NCI-H69 (cell line): Measurements from ENCODE around the gene PIGC.

Experiments
- DNase-seq: peaks from one replicate; lab custom pipeline; 2025; lab: John Stamatoyannopoulos, UW

Gene PIGC

DNA sequence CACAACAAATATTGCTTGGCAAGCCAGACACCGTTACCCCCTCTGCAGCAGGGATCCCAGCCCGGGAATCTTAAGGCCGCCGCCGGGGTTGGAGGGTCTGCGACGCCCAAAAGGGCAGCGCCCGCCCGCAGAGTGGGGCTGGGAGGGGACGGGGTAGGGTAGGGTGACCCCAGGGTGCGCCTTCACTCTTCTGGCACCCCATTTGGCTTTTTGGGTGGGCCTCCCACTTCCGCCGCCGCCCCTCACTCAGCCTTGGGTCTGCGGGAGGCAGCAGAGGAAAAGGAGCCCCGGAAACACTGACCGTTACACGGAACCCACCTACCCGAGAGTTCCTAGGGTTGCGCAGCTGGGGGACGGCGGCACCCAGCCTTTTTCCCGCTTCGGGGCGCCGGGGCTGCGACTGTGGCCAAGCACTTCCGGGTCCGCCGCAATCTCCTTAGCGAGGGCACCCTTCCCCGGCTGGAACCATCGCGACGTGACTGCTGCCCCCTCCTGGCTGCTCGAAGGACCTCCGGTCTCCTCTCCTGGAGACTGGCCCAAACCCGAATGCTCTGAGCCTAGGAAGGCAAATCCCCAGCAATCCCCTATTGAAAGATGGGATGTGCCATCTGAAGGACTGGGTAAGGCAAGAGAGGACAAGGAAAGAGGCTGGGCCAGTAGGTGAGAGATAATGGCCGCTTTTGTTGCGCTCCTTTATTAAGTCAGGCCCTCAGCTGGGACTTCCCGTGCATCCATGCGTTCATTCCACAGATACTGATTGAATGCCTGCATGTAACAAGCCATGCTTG, at the start of gene PIGC:
Gene PIGC, minus strand, starts transcription at position 404 of the 788 bp plus-strand sequence. CDS start 1,447 bp downstream, outside the sequence.
- DNase-seq, result peak; percentile 93

DNA sequence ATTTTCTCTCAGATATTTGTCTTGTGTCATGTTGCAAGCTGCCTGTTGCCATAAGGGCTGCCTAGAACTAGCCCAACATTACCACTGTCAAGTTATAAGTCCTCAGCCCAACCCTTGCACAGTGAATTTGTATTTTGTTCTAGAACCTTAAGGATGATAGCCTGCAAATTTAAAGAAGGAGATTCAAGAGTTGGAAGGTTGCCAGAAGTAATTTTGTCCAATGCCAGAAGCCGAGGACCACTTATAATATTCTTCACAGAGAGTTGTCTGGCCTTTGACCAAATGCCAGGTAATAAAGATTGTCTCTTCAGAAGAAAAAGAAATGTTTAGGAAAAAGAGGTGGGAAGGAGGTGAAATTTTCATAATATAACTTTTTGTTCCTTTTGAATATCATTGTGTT, 48.6 kb upstream of the PIGC start:
- no peak for DNase-seq

GRCh38 chr1:172489847-172490246, 46.0 kb upstream of the PIGC start:
- no peak for DNase-seq

DNA sequence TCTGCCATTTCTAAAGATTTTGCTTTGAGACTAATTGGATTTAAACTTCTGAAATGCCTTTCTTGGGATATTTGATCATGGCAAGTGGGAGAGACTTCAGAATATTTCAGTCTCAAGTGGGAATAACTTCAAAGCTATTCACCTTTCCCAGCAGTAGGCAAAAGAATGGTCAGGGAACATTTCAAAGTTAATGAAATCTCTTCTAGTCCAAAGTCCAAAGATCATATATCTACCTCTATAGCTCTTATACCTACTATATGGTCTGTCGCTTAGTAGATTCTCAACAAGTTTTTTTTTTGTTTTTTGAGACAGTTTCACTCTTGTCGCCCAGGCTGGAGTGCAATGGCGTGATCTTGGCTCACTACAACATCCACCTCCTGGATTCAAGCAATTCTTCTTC, 44.5 kb upstream of the PIGC start:
- DNase-seq, result no peak

DNA sequence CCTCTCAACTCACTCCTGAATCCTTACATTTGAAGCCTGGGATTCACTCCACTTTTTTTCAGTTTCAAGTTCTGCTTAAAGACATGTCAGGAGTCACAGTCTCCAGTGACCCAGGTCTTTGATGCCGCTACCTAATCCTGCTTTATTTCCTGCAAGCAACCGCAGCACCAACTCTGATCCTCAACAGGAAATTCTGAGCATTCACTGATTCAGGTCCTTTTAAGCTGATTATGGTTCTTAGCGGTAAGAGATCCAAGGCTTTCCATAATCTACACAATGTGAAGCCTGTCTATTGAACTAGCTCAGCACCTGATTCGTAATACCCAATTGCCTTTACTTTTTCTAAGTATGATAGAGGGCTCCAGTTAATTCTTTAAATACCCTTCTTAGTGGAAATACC, 43.7 kb upstream of the PIGC start:
- DNase-seq, result no peak

- DNase-seq, result no peak
These were observed 43.1 kb upstream of the PIGC start for GRCh38 chr1:172486805-172487454.

GRCh38 chr1:172485626-172486025, 41.8 kb upstream of the PIGC start:
- no peak for DNase-seq

DNA sequence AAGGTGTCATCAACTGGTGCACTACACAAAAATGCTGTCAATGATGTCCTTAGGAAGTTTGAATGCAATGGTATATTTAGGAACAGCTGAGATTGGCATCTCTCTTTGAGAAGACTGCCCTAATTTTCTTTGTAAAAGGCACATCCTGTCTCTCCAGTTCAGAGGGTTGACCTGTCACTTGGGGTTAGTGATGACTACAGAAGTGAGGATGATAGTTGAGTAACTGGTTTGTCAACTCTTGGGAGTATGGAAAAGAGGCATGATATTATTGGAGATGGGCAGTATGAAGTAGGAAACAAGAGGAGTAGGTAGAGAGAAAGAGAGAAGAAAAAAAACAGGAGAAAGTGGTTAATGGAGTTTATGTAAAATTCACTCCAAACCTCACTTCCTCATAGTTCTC, 40.4 kb upstream of the PIGC start:
- no peak for DNase-seq

DNA sequence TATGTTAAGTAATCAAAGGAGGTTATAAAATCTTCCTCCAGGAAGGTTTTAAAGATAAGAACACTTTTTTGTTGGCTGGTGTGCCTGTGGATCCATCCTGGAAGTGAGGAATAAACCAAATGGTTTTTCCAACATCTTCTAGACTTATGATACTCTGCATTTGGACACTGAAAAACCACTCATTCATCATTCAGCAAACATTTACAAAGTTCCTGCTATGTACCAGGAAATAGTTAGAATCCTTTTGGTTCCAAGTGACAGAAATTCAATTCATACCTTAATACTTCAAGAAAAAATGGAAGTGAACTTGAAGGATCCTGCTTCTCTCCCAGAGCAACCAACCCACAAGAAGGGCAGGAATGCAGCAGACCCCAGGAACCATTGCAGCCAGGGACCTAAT, 39.6 kb upstream of the PIGC start:
- no peak for DNase-seq

DNA sequence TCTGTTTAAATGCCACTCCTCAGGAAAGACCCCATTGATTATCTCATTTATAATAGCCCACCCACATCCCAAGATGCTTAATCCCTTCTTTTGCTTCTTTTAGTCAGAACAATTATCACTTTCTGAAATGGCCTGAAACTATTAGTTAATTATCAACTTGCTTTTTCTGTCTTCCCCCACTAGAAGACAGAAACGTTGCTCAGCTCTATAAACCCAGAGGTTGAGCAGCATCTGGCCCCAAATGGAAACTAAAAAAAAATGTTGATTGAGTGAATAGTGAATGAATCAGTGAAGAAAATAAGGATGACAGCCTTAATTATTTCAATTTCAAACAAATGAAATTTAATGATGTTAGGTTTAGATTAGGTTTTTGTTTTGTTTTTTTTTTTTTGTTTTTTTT, 38.2 kb upstream of the PIGC start:
- DNase-seq, result no peak

GRCh38 chr1:172480431-172480830, 36.6 kb upstream of the PIGC start:
- DNase-seq, result no peak

DNA sequence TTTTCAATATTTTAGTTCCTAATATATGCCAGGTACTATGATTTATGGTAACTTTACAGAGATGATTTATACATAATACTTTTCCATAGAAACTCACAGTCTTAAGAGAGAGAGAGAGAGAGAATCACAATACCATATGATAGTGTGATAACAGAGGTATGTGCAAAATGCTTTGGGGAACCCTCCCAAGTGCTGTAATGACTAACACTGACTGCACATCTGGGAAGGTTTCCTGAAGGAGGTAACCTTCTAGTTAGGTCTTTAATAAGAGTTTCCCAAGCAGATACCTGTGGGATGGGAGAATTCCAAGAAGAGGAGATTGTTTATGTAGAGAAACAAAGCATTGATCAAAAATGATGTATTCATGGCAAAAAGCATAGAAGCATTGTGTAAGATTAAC, 34.6 kb upstream of the PIGC start:
- no peak for DNase-seq

DNA sequence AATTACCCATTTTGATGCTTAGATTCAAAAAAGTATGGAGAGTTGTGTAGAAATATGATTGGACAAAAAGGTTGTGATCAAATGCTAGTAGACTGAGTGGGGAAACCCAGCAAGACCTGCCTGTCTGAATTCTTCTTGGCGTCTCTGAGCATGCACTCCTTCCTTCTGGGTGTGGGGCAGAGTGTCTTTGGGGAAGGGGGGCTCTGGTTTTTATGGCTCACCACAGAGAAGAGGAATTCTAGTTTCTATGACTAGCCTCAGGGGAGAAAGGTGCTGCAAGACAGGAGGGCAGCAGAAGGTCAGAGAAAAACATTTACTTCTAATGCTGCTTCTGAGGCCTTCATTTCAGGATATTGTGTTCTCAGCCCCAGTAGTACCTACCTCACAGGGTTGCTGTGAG, 33.9 kb upstream of the PIGC start:
- DNase-seq, result no peak

GRCh38 chr1:172477216-172477615, 33.3 kb upstream of the PIGC start:
- no peak for DNase-seq

GRCh38 chr1:172476218-172476811, 32.4 kb upstream of the PIGC start:
- no peak for DNase-seq

- DNase-seq, result no peak
These were observed 30.0 kb upstream of the PIGC start for GRCh38 chr1:172473842-172474241.

GRCh38 chr1:172473302-172473701, 29.4 kb upstream of the PIGC start:
- DNase-seq, result no peak

- DNase-seq, result no peak
These were observed 28.6 kb upstream of the PIGC start for GRCh38 chr1:172472495-172472894.

GRCh38 chr1:172471666-172472065, 27.8 kb upstream of the PIGC start:
- no peak for DNase-seq

DNA sequence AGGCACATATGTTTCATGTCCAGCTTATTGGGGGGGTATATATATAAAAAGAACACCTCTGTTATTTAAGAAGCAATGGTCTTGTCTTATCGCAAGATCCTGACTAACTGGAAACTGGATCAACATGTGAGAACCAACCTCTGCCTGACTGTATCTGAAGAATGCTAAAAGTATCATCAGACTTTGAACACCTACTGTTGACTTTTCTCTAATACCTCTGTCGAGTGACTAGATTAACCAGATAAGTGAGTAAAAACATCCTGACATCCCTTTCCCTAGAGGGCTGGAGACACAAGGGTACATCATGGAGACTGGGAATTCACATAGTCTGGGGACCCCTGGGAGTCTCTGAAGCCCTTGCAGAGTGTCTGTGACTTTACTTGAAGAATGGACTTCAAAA, 26.3 kb upstream of the PIGC start:
- DNase-seq, result no peak

DNA sequence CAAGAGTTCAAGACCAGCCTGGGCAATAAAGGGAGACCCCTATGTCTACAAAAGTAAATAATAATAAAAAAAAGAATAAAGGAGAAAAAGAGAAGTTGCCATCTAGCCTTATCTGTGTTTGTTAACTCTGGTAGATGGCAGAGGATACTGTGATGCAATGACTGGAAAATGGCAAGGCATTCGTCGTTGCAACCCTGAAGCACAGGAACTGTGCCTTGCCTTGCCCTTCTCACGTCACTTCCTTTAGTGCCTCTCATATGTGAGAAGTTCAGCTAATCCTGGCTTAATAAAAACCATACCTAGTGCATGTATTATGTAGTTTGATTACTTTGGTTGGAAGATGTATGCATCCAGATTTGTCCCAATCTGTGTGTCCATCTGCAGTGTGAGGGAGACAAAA, 25.8 kb upstream of the PIGC start:
- DNase-seq, result no peak

DNA sequence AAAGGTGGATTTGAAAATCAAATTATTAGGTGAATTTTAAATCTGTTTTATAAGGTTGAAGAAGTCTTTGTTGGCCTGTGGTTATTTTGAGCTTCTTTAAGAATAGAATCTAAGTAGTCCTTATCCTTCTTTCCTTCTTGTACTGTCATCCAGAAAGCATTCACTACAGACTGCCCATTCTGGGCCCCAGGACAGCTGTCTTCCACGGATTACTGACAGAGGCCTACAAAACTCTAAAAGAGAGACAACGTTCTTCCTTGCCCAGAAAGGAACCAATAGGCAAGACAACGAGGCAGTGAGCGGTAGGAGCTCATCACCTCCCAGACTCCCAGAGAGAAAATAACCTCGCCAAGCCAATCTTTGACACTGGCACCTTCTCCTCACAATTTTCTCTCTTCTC, 24.4 kb upstream of the PIGC start:
- DNase-seq, result no peak

DNA sequence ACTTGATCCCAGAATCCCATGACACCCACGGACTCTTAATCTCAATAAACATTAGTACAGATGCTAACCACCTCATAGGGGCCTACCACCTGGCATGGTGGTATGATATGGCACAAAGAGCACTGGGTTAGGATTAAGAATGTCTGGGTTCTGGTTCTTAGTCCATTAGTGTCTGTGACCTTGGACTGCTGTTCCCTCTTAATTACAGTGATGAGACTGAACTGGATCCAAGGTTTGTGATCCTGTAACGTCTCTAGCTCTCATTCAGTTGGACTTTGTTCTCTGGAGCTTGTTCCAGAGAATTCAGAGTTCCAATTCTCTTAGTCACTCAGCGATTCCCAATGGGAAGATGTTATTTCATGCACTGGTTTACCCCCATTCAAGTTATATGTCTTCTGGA, 23.6 kb upstream of the PIGC start:
- DNase-seq, result no peak
